ENCODE measurements around the gene SEMA3C. TPM values are rescaled to one million over a fixed set of nuclear protein-coding genes. Genes with fewer than 3 reads are reported as not detected.

The SEMA3C gene
- total RNA-seq, 6 donors from 2014 or later, result 30.7 to 81.7 (median 50.1) TPM

- no peak for ATAC-seq (ENCODE audit: low FRiP score in 2 of 2)
- H3K36me3 ChIP-seq, result no peaks in the 10 kb centered on the region
These were observed 99.3 kb downstream of the SEMA3C start for GRCh38 chr7:80819503-80819902.

GRCh38 chr7:80818181-80818580 lies 100.7 kb downstream of the SEMA3C start:
- WGBS, 2 donors, result 84% methylated on average over 5 of the region's 5 CpGs
- TF ChIP-seq POLR2A (IDR thresholded peaks at IDR 0.05) (no peak), CTCF (IDR thresholded peaks at IDR 0.05) (no peak)
- DNase-seq (no peak), ATAC-seq (ENCODE audit: low FRiP score in 2 of 2) (no peak)
- Histone ChIP-seq H3K4me3 (no peak overlapping the region), H3K27ac (no peak overlapping the region), H3K36me3 (no peaks in the 10 kb centered on the region), H3K4me1 (no peaks in the 10 kb centered on the region), H3K27me3 (no peaks in the 10 kb centered on the region), H3K9me3 (no peaks in the 10 kb centered on the region)

More at GRCh38 chr7:80819503-80819902, 99.3 kb downstream of the SEMA3C start:
- no peak overlapping the region for H3K4me3 ChIP-seq
- no peak overlapping the region for H3K27ac ChIP-seq
- no peaks in the 10 kb centered on the region for H3K27me3 ChIP-seq
- DNase-seq, result no peak
- TF ChIP-seq POLR2A (IDR thresholded peaks at IDR 0.05) (no peak), POLR2AphosphoS5 (IDR thresholded peaks at IDR 0.05) (no peak), CTCF (IDR thresholded peaks at IDR 0.05) (no peak), EP300 (IDR thresholded peaks at IDR 0.05) (no peak)
- H3K4me1 ChIP-seq, result no peaks in the 10 kb centered on the region
- no peaks in the 10 kb centered on the region for H3K9me3 ChIP-seq

GRCh38 chr7:80816806-80817205 lies 102.0 kb downstream of the SEMA3C start:
- ATAC-seq (ENCODE audit: low FRiP score in 2 of 2) (no peak), DNase-seq (no peak)
- Histone ChIP-seq H3K27me3 (no peaks in the 10 kb centered on the region), H3K27ac (no peak overlapping the region), H3K36me3 (no peaks in the 10 kb centered on the region), H3K9me3 (no peaks in the 10 kb centered on the region), H3K4me3 (no peak overlapping the region), H3K4me1 (no peaks in the 10 kb centered on the region)
- TF ChIP-seq POLR2A (IDR thresholded peaks at IDR 0.05) (no peak), EP300 (IDR thresholded peaks at IDR 0.05) (no peak)
- WGBS, 2 donors, result 64 to 74% methylated on average over 2 of the region's 2 CpGs

- Histone ChIP-seq H3K27me3 (no peaks in the 10 kb centered on the region), H3K4me3 (no peak overlapping the region), H3K36me3 (no peaks in the 10 kb centered on the region), H3K27ac (no peak overlapping the region), H3K4me1 (no peaks in the 10 kb centered on the region), H3K9me3 (no peaks in the 10 kb centered on the region)
- ATAC-seq (ENCODE audit: low FRiP score in 2 of 2) (no peak), DNase-seq (no peak)
- WGBS, 2 donors, result 77 to 85% methylated on average over 1 of the region's 1 CpG
- no peak for TF ChIP-seq POLR2AphosphoS5 (IDR thresholded peaks at IDR 0.05)
- no peak for TF ChIP-seq CTCF (IDR thresholded peaks at IDR 0.05)
- no peak for TF ChIP-seq EP300 (IDR thresholded peaks at IDR 0.05)
- TF ChIP-seq POLR2A (IDR thresholded peaks at IDR 0.05), result no peak
These were observed 103.1 kb downstream of the SEMA3C start for GRCh38 chr7:80815733-80816132.

- no peaks in the 10 kb centered on the region for H3K27me3 ChIP-seq
- no peak for TF ChIP-seq POLR2A (IDR thresholded peaks at IDR 0.05)
- TF ChIP-seq POLR2AphosphoS5 (IDR thresholded peaks at IDR 0.05), result no peak
- TF ChIP-seq EP300 (IDR thresholded peaks at IDR 0.05), result no peak
- no peak for TF ChIP-seq CTCF (IDR thresholded peaks at IDR 0.05)
- WGBS, 2 donors, result 86 to 93% methylated on average over 1 of the region's 1 CpG
- no peak for DNase-seq
- H3K4me1 ChIP-seq, result no peaks in the 10 kb centered on the region
- no peaks in the 10 kb centered on the region for H3K36me3 ChIP-seq
- H3K27ac ChIP-seq, result no peak overlapping the region
- H3K9me3 ChIP-seq, result no peaks in the 10 kb centered on the region
- H3K4me3 ChIP-seq, result no peak overlapping the region
- no peak for ATAC-seq (ENCODE audit: low FRiP score in 2 of 2)
These were observed 109.3 kb downstream of the SEMA3C start for GRCh38 chr7:80809545-80809944.

Data from upper lobe of left lung (tissue), 6 donors.